ENCODE data around the gene NIT1. TPM values are rescaled to one million over a fixed set of nuclear protein-coding genes. Genes with fewer than 3 reads are reported as not detected.

The NIT1 gene
- total and polyA plus RNA-seq, 2 donors = 28.0 to 61.4 TPM

GRCh38 chr1:161089938-161090337 lies 28.0 kb upstream of the NIT1 start:
- Histone ChIP-seq H3K27ac (ENCODE audit: low read depth in 1 of 2, low read length in 1 of 2) (no peak overlapping the region), H3K9me3 (ENCODE audit: control insufficient read depth in 2 of 2, insufficient read depth in 1 of 2, low read length in 1 of 2) (no peaks in the 10 kb centered on the region), H3K27me3 (ENCODE audit: control insufficient read depth in 2 of 2, insufficient read depth in 1 of 2, low read length in 1 of 2) (no peaks in the 10 kb centered on the region), H3K4me1 (ENCODE audit: control insufficient read depth in 2 of 2, insufficient read depth in 2 of 2, low read length in 2 of 2) (peaks cover 0 to 3% of the 10 kb centered on the region in 2 donors), H3K36me3 (ENCODE audit: control insufficient read depth in 2 of 2, insufficient read depth in 2 of 2, low read length in 1 of 2) (no peaks in the 10 kb centered on the region), H3K4me3 (ENCODE audit: low read length in 2 of 2) (no peak overlapping the region)
- WGBS = 98% methylated on average over 5 of the region's 5 CpGs
- DNase-seq (ENCODE audit: low read depth in 6 of 9, low spot score in 9 of 9) = no peak

- 84% methylated on average over 3 of the region's 3 CpGs for WGBS
- Histone ChIP-seq H3K4me3 (ENCODE audit: low read length in 2 of 2) (no peak overlapping the region), H3K27ac (ENCODE audit: low read depth in 1 of 2, low read length in 1 of 2) (no peak overlapping the region), H3K9me3 (ENCODE audit: control insufficient read depth in 2 of 2, insufficient read depth in 1 of 2, low read length in 1 of 2) (no peaks in the 10 kb centered on the region), H3K36me3 (ENCODE audit: control insufficient read depth in 2 of 2, insufficient read depth in 2 of 2, low read length in 1 of 2) (no peaks in the 10 kb centered on the region), H3K27me3 (ENCODE audit: control insufficient read depth in 2 of 2, insufficient read depth in 1 of 2, low read length in 1 of 2) (no peaks in the 10 kb centered on the region), H3K4me1 (ENCODE audit: control insufficient read depth in 2 of 2, insufficient read depth in 2 of 2, low read length in 2 of 2) (peaks cover 0 to 3% of the 10 kb centered on the region in 2 donors)
- DNase-seq (ENCODE audit: low read depth in 6 of 9, low spot score in 9 of 9) = peak in 1 of 9 donors; percentile 26
Measured at GRCh38 chr1:161090617-161091016, 27.3 kb upstream of the NIT1 start.

DNA sequence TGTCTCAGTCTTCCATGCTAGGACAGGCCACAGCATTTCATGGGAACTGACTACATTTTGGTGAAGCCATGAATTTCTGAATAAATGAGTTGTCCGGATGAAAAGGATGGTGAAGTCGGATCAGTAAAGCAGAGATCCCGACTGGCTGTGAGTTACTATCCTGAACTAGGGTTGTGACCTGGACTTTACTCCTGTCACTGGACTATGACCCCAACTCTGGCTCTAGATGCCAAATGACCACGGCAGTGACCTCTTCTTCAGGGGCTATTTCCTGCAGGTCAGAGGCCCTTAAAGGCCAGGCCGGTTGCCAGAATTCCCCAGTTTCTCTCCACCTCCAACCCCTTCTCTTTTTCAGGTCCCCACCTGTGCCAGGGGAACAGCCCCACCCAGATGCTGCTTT lies 26.8 kb upstream of the NIT1 start:
- H3K27ac ChIP-seq (ENCODE audit: low read depth in 1 of 2, low read length in 1 of 2) = no peak overlapping the region
- H3K9me3 ChIP-seq (ENCODE audit: control insufficient read depth in 2 of 2, insufficient read depth in 1 of 2, low read length in 1 of 2) = no peaks in the 10 kb centered on the region
- 98% methylated on average over 5 of the region's 5 CpGs for WGBS

DNA sequence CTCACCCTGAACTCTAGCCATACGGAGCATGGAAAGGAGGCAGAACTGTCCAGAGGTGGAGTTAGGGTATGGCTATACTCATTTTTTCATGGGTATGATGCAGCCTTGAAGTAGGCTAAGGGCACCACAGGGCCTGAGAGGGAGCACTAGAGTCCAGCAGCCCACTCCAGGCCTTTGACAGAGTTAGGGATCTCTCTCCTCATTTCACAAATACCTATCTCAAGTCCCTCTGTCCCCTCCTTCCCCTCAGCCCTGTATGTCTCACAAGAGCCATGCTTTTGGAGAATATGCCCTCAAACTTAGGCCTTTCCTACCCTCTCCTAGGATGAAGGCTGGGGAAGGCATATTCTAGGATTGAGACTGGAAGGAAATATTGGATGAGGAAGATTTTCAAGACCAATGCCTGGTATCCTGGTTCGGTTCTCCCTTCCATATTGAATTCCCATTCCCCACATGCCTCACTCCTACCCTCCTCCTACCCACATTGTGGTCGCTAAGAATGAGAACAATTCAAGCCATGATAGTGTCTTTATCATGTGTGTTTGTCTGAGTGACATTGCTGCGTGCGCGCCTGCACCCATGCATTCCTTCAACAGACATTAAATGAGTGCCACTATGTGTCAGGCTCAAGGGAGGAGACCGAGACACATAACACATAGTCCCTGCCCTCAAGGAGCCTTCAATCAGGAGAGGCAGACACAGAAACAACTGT lies 26.0 kb upstream of the NIT1 start:
- Histone ChIP-seq H3K4me3 (ENCODE audit: low read length in 2 of 2) (no peak overlapping the region), H3K4me1 (ENCODE audit: control insufficient read depth in 2 of 2, insufficient read depth in 2 of 2, low read length in 2 of 2) (peaks cover 0 to 5% of the 10 kb centered on the region in 2 donors), H3K27ac (ENCODE audit: low read depth in 1 of 2, low read length in 1 of 2) (no peak overlapping the region), H3K36me3 (ENCODE audit: control insufficient read depth in 2 of 2, insufficient read depth in 2 of 2, low read length in 1 of 2) (no peaks in the 10 kb centered on the region), H3K27me3 (ENCODE audit: control insufficient read depth in 2 of 2, insufficient read depth in 1 of 2, low read length in 1 of 2) (no peaks in the 10 kb centered on the region), H3K9me3 (ENCODE audit: control insufficient read depth in 2 of 2, insufficient read depth in 1 of 2, low read length in 1 of 2) (no peaks in the 10 kb centered on the region)
- 97% methylated on average over 7 of the region's 7 CpGs for WGBS
- DNase-seq (ENCODE audit: low read depth in 6 of 9, low spot score in 9 of 9) = no peak

More for the DNA sequence above, 26.8 kb upstream of the NIT1 start:
- H3K36me3 ChIP-seq (ENCODE audit: control insufficient read depth in 2 of 2, insufficient read depth in 2 of 2, low read length in 1 of 2) = no peaks in the 10 kb centered on the region
- no peak for DNase-seq (ENCODE audit: low read depth in 6 of 9, low spot score in 9 of 9)
- H3K27me3 ChIP-seq (ENCODE audit: control insufficient read depth in 2 of 2, insufficient read depth in 1 of 2, low read length in 1 of 2) = no peaks in the 10 kb centered on the region
- peaks cover 0 to 3% of the 10 kb centered on the region in 2 donors for H3K4me1 ChIP-seq (ENCODE audit: control insufficient read depth in 2 of 2, insufficient read depth in 2 of 2, low read length in 2 of 2)
- H3K4me3 ChIP-seq (ENCODE audit: low read length in 2 of 2) = no peak overlapping the region

- Histone ChIP-seq H3K27me3 (ENCODE audit: control insufficient read depth in 2 of 2, insufficient read depth in 1 of 2, low read length in 1 of 2) (no peaks in the 10 kb centered on the region), H3K27ac (ENCODE audit: low read depth in 1 of 2, low read length in 1 of 2) (no peak overlapping the region), H3K4me3 (ENCODE audit: low read length in 2 of 2) (no peak overlapping the region), H3K4me1 (ENCODE audit: control insufficient read depth in 2 of 2, insufficient read depth in 2 of 2, low read length in 2 of 2) (peaks cover 4 to 12% of the 10 kb centered on the region in 2 donors), H3K9me3 (ENCODE audit: control insufficient read depth in 2 of 2, insufficient read depth in 1 of 2, low read length in 1 of 2) (peaks cover 0 to 2% of the 10 kb centered on the region in 2 donors), H3K36me3 (ENCODE audit: control insufficient read depth in 2 of 2, insufficient read depth in 2 of 2, low read length in 1 of 2) (no peaks in the 10 kb centered on the region)
- no peak for DNase-seq (ENCODE audit: low read depth in 6 of 9, low spot score in 9 of 9)
- WGBS = 95% methylated on average over 3 of the region's 3 CpGs
Measured at GRCh38 chr1:161092621-161093028, 25.3 kb upstream of the NIT1 start.

- peaks cover 0 to 4% of the 10 kb centered on the region in 2 donors for H3K36me3 ChIP-seq (ENCODE audit: control insufficient read depth in 2 of 2, insufficient read depth in 2 of 2, low read length in 1 of 2)
- no peak for DNase-seq (ENCODE audit: low read depth in 6 of 9, low spot score in 9 of 9)
- H3K27ac ChIP-seq (ENCODE audit: low read depth in 1 of 2, low read length in 1 of 2) = no peak overlapping the region
- H3K4me1 ChIP-seq (ENCODE audit: control insufficient read depth in 2 of 2, insufficient read depth in 2 of 2, low read length in 2 of 2) = peaks cover 11 to 23% of the 10 kb centered on the region in 2 donors
- peaks cover 2 to 14% of the 10 kb centered on the region in 2 donors for H3K27me3 ChIP-seq (ENCODE audit: control insufficient read depth in 2 of 2, insufficient read depth in 1 of 2, low read length in 1 of 2)
- H3K9me3 ChIP-seq (ENCODE audit: control insufficient read depth in 2 of 2, insufficient read depth in 1 of 2, low read length in 1 of 2) = peaks cover 0 to 5% of the 10 kb centered on the region in 2 donors
- 95% methylated on average over 14 of the region's 14 CpGs for WGBS
- no peak overlapping the region for H3K4me3 ChIP-seq (ENCODE audit: low read length in 2 of 2)
Measured at GRCh38 chr1:161094481-161094880, 23.4 kb upstream of the NIT1 start.

DNA sequence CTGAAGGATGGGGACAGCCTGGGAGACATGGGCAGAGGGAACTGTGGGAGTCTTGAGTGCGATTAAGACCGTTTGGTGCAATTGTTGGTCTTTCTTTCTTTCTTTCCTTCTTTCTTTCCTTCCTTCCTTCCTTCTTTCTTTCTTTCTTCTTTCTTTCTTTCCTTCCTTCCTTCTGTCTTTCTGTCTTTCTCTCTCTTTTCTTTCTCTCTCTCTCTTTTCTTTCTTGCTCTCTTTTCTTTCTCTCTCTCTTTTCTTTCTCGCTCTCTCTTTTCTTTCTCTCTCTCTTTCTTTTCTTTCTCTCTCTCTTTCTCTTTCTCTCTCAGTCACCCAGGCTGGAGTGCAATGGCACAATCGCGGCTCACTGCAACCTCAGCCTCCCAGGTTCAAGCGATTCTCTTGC lies 22.7 kb upstream of the NIT1 start:
- Histone ChIP-seq H3K27me3 (ENCODE audit: control insufficient read depth in 2 of 2, insufficient read depth in 1 of 2, low read length in 1 of 2) (peaks cover 2 to 14% of the 10 kb centered on the region in 2 donors), H3K27ac (ENCODE audit: low read depth in 1 of 2, low read length in 1 of 2) (no peak overlapping the region), H3K4me3 (ENCODE audit: low read length in 2 of 2) (no peak overlapping the region), H3K4me1 (ENCODE audit: control insufficient read depth in 2 of 2, insufficient read depth in 2 of 2, low read length in 2 of 2) (peaks cover 11 to 22% of the 10 kb centered on the region in 2 donors), H3K36me3 (ENCODE audit: control insufficient read depth in 2 of 2, insufficient read depth in 2 of 2, low read length in 1 of 2) (peaks cover 4 to 6% of the 10 kb centered on the region in 2 donors), H3K9me3 (ENCODE audit: control insufficient read depth in 2 of 2, insufficient read depth in 1 of 2, low read length in 1 of 2) (peaks cover 0 to 5% of the 10 kb centered on the region in 2 donors)
- 96% methylated on average over 6 of the region's 6 CpGs for WGBS
- DNase-seq (ENCODE audit: low read depth in 6 of 9, low spot score in 9 of 9) = no peak

- Histone ChIP-seq H3K36me3 (ENCODE audit: control insufficient read depth in 2 of 2, insufficient read depth in 2 of 2, low read length in 1 of 2) (peaks cover 8 to 14% of the 10 kb centered on the region in 2 donors), H3K27ac (ENCODE audit: low read depth in 1 of 2, low read length in 1 of 2) (no peak overlapping the region), H3K27me3 (ENCODE audit: control insufficient read depth in 2 of 2, insufficient read depth in 1 of 2, low read length in 1 of 2) (peaks cover 2 to 14% of the 10 kb centered on the region in 2 donors), H3K4me1 (ENCODE audit: control insufficient read depth in 2 of 2, insufficient read depth in 2 of 2, low read length in 2 of 2) (peaks cover 11 to 20% of the 10 kb centered on the region in 2 donors), H3K4me3 (ENCODE audit: low read length in 2 of 2) (no peak overlapping the region), H3K9me3 (ENCODE audit: control insufficient read depth in 2 of 2, insufficient read depth in 1 of 2, low read length in 1 of 2) (peaks cover 0 to 5% of the 10 kb centered on the region in 2 donors)
- 94% methylated on average over 2 of the region's 2 CpGs for WGBS
- DNase-seq (ENCODE audit: low read depth in 6 of 9, low spot score in 9 of 9) = no peak
Measured at GRCh38 chr1:161096015-161096414, 21.9 kb upstream of the NIT1 start.

- 87% methylated on average over 1 of the region's 1 CpG for WGBS
- Histone ChIP-seq H3K36me3 (ENCODE audit: control insufficient read depth in 2 of 2, insufficient read depth in 2 of 2, low read length in 1 of 2) (peaks cover 13 to 18% of the 10 kb centered on the region in 2 donors), H3K4me3 (ENCODE audit: low read length in 2 of 2) (no peak overlapping the region), H3K4me1 (ENCODE audit: control insufficient read depth in 2 of 2, insufficient read depth in 2 of 2, low read length in 2 of 2) (peaks cover 11 to 20% of the 10 kb centered on the region in 2 donors), H3K27me3 (ENCODE audit: control insufficient read depth in 2 of 2, insufficient read depth in 1 of 2, low read length in 1 of 2) (peaks cover 2 to 14% of the 10 kb centered on the region in 2 donors), H3K9me3 (ENCODE audit: control insufficient read depth in 2 of 2, insufficient read depth in 1 of 2, low read length in 1 of 2) (peaks cover 0 to 5% of the 10 kb centered on the region in 2 donors), H3K27ac (ENCODE audit: low read depth in 1 of 2, low read length in 1 of 2) (no peak overlapping the region)
- DNase-seq (ENCODE audit: low read depth in 6 of 9, low spot score in 9 of 9) = no peak
Measured at GRCh38 chr1:161096530-161096929, 21.4 kb upstream of the NIT1 start.

All from thymus (tissue), 11 donors.